D721Med (cell line): ENCODE measurements around the gene ITPR3.

ENCODE experiments used
- DNase-seq: peaks from one replicate; pipeline ENCODE4 v3.0.0; 2011; ENCODE audit warnings: low spot score; ENCODE audit not compliant: insufficient read length
- FAIRE-seq: peaks from 2 replicates; lab custom pipeline; 2011; peaks lifted over from hg19 to GRCh38; lab: Jason Lieb, UNC
- TF ChIP-seq, protein P1 (sequence below): IDR thresholded peaks from 2 replicates; pipeline ENCODE4 v1.5.1; 2012; ENCODE audit warnings: mild to moderate bottlenecking, control low read depth; ENCODE audit not compliant: insufficient read depth; ENCODE audit errors: missing control alignments

ITPR3 gene

DNA sequence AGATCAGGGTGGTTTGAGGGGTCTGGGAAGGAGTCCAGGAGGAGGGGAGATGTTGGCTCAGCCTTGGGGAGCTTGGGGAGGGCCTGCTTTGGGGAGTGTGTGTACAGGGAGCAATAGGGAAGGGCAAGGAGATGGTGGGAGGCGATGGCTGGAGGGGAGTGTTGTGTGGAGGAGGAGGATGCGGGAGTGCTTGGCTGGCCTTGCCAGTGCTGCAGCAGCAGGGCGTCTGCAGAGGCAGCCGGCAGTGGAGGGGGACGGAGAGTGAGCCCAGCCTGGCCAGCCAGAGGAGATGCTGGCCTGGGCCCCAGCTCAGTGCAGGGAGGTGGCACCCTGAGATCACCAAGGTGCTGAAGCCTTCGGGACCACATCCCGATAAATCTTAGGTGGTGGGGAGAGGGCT is 121.7 kb downstream of the ITPR3 start:
- TF ChIP-seq, protein P1, sequence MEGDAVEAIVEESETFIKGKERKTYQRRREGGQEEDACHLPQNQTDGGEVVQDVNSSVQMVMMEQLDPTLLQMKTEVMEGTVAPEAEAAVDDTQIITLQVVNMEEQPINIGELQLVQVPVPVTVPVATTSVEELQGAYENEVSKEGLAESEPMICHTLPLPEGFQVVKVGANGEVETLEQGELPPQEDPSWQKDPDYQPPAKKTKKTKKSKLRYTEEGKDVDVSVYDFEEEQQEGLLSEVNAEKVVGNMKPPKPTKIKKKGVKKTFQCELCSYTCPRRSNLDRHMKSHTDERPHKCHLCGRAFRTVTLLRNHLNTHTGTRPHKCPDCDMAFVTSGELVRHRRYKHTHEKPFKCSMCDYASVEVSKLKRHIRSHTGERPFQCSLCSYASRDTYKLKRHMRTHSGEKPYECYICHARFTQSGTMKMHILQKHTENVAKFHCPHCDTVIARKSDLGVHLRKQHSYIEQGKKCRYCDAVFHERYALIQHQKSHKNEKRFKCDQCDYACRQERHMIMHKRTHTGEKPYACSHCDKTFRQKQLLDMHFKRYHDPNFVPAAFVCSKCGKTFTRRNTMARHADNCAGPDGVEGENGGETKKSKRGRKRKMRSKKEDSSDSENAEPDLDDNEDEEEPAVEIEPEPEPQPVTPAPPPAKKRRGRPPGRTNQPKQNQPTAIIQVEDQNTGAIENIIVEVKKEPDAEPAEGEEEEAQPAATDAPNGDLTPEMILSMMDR, result no peak
- DNase-seq (no peak), FAIRE-seq (no peak)

DNA sequence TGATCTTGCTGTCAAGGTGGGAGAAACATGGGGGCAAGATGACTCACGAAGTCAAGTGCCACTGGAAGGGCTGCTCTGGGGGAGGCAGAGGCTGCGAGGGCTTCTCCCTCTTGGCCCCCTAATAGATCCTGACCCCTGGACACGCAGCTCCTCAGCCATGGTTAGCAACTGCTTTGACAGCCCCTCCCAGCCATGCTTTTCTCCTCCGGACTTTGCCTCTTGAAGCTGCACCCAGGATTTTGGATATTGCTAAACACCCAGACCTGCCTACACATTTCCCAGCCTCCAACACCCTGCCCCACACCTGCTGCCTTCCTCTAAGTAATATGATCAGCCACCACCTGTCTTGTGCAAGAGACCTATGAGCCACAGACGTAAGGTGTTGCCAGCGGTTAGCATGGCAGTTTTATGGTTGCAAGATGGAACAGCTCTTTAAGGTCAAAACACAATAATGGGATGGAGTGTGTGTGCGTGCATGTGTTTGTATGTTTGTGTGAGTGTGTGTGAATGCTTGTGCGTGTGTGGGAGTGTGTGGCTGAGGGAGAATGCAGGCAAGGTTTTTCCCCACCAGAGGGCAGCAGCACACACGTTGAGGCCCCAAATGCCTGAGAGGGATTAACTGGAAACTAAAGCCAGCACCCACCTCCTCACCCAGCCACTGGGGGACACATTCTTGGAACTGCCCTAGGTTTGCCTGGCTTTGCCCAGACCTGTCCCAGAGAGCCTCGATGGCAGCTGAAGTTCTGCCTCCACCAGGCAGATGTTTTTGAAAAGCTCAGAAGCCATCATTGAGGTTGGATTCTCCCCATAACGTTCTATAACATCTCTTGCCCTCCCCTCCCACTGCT is 123.1 kb downstream of the ITPR3 start:
- FAIRE-seq (peak; percentile 38), DNase-seq (peak; percentile 96)
- TF ChIP-seq, protein P1, result peak; percentile 88

DNA sequence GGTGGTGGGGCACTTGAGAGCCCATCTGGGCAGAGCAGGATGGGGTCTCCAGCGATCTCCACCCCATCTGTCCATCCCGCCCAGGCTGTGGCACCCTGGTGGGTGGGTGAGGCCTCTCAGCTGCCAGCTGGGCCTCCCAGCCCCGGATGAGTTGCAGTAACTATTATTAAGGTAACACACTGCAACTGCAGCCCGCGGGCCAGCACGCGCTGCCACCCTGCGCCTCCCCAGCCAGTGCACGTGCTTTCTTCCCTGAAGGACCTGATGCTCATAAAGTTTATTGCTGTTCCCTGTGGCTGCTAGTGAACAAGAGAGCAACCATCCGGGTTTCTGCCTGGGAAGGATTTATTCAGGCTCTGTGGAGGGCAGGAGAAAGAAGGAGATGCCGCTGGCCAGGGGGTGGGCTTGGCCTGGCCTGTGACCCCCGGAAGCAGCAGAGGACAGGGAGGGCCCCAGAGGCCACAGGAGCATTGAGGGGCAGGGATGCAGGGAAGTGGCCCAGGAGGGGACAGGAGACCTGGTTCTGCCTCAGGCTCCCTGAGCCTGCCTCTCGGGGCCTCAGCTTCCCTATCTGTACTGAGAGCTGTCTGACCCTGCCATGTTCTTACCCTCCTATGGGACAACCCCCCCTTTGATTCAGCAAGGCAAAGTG is 123.9 kb downstream of the ITPR3 start:
- TF ChIP-seq, protein P1, result no peak
- DNase-seq (no peak), FAIRE-seq (no peak)

DNA sequence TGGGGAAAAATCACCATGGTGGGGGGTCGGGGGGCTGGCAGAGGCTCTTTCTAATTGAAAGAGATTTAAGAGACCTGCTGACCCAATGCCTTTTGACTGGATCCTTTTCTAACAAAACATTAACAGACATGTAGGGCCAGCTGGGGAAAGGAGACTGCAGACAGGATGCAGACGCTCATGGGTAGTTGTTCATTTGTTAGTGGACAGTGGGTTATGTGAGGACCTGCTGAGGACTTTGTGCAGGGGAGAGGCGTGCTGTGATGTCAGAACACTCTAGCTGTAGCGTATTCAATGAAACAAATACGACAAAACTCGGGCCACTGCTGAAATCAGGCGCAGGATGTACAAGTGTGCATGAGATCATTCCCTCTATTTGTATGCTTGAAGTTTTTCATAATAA is 124.4 kb downstream of the ITPR3 start:
- TF ChIP-seq, protein P1, result no peak
- DNase-seq (no peak), FAIRE-seq (no peak)
